Activated T-cell treated with anti-CD3 and anti-CD28 coated beads, Interleukin-2, amount 50 U/mL, for 48 hours (primary cell): ENCODE results near the gene ZFHX3.

ENCODE experiments used
- DNase-seq, 2 experiments: peaks; one replicate each; pipeline ENCODE4 v3.0.0-alpha.2; 2020

The ZFHX3 gene

GRCh38 chr16:72946063-72946462 lies 101.9 kb downstream of the ZFHX3 start:
- no peak for DNase-seq

GRCh38 chr16:72945611-72946010 lies 102.3 kb downstream of the ZFHX3 start:
- DNase-seq = no peak

GRCh38 chr16:72944757-72945485 lies 103.0 kb downstream of the ZFHX3 start:
- no peak for DNase-seq

- no peak for DNase-seq
Observed at GRCh38 chr16:72942021-72942420, 105.9 kb downstream of the ZFHX3 start.

- no peak for DNase-seq
Observed at GRCh38 chr16:72940886-72941285, 107.0 kb downstream of the ZFHX3 start.

- no peak for DNase-seq
Observed at GRCh38 chr16:72939247-72939646, 108.7 kb downstream of the ZFHX3 start.

- no peak for DNase-seq
Observed at GRCh38 chr16:72938795-72939164, 109.1 kb downstream of the ZFHX3 start.

- no peak for DNase-seq
Observed at GRCh38 chr16:72937916-72938794, 109.8 kb downstream of the ZFHX3 start.

- DNase-seq = no peak
Observed at GRCh38 chr16:72937360-72937759, 110.6 kb downstream of the ZFHX3 start.

GRCh38 chr16:72936408-72936807 lies 111.5 kb downstream of the ZFHX3 start:
- DNase-seq = no peak

- DNase-seq = no peak
Observed at GRCh38 chr16:72935896-72936295, 112.0 kb downstream of the ZFHX3 start.

GRCh38 chr16:72934636-72935403 lies 113.1 kb downstream of the ZFHX3 start:
- DNase-seq = no peak

GRCh38 chr16:72932677-72933335 lies 115.1 kb downstream of the ZFHX3 start:
- DNase-seq = no peak

GRCh38 chr16:72932050-72932449 lies 115.9 kb downstream of the ZFHX3 start:
- no peak for DNase-seq

- no peak for DNase-seq
Observed at GRCh38 chr16:72930396-72930795, 117.5 kb downstream of the ZFHX3 start.

- no peak for DNase-seq
Observed at GRCh38 chr16:72928090-72928981, 119.6 kb downstream of the ZFHX3 start.

GRCh38 chr16:72927199-72928089 lies 120.5 kb downstream of the ZFHX3 start:
- no peak for DNase-seq

GRCh38 chr16:72926177-72927070 lies 121.5 kb downstream of the ZFHX3 start:
- DNase-seq = no peak

GRCh38 chr16:72925631-72925979 lies 122.3 kb downstream of the ZFHX3 start:
- no peak for DNase-seq
